Prostate gland (tissue), 2 donors: Measurements from ENCODE around the gene SRD5A2.

Source experiments
- POLR2A ChIP-seq: fragments of 450-650 bp; IDR thresholded peaks from one replicate; pipeline ENCODE4 v1.6.1; 2016; ENCODE audit warnings: antibody characterized with exemption, mild to moderate bottlenecking
- POLR2AphosphoS5 ChIP-seq: sonication (generic); formaldehyde crosslinking; IDR thresholded peaks from one replicate; pipeline ENCODE4 v1.6.1; 2017; ENCODE audit warnings: antibody characterized with exemption
- TF ChIP-seq, protein P1 (sequence below), 4 experiments: fragments of 200-600 bp in 2 of 4; fragments of 450-650 bp in 2 of 4; sonication (generic) in 2 of 4; IDR thresholded peaks; 1 replicate in 3 of 4; 2 replicates in 1 of 4; pipeline ENCODE4 v1.5.1; 2016 to 2019; ENCODE audit warnings: antibody characterized with exemption in 4 of 4, mild to moderate bottlenecking in 2 of 4, moderate library complexity in 2 of 4

DNA sequence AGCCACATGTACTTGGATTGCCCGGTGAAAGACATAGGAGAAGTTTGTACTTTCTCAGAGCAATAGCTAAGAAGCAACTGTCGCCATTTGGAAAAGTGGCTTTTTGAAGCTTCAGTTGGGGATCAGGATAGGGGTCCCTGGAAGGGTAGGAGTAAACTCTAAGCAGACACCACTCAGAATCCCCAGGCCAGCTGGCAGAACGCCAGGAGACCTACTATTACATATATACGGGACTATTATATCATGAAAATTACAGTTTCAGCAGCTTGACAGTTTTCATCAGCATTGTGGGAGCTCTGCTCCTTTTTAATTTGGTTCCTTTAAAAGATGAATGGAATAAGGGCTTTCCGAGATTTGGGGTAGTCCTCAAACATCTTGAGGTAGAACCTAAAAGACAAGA, 54.9 kb downstream of the SRD5A2 start:
- TF ChIP-seq, protein P1, sequence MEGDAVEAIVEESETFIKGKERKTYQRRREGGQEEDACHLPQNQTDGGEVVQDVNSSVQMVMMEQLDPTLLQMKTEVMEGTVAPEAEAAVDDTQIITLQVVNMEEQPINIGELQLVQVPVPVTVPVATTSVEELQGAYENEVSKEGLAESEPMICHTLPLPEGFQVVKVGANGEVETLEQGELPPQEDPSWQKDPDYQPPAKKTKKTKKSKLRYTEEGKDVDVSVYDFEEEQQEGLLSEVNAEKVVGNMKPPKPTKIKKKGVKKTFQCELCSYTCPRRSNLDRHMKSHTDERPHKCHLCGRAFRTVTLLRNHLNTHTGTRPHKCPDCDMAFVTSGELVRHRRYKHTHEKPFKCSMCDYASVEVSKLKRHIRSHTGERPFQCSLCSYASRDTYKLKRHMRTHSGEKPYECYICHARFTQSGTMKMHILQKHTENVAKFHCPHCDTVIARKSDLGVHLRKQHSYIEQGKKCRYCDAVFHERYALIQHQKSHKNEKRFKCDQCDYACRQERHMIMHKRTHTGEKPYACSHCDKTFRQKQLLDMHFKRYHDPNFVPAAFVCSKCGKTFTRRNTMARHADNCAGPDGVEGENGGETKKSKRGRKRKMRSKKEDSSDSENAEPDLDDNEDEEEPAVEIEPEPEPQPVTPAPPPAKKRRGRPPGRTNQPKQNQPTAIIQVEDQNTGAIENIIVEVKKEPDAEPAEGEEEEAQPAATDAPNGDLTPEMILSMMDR (IDR thresholded peaks at IDR 0.05): no peak
- TF ChIP-seq POLR2AphosphoS5 (no peak), POLR2A (no peak)
